HAP-1 (cell line): ENCODE measurements around the gene NDUFS3.

Experiments used
- DNase-seq, 2 experiments: peaks; one replicate each; pipeline ENCODE4 v3.0.0-alpha.2; 2016 to 2020; ENCODE audit warnings: low spot score in 2 of 2
- H3K27me3 ChIP-seq: fragments of 250-450 bp; sonication (Bioruptor Pico); 2 replicates; pipeline ENCODE4 v1.5.1; 2020; ENCODE audit warnings: low read depth, mild to moderate bottlenecking, moderate library complexity
- H3K36me3 ChIP-seq: fragments of 250-450 bp; sonication (Bioruptor Pico); replicated peaks from 2 replicates; pipeline ENCODE4 v1.5.1; 2020; ENCODE audit warnings: mild to moderate bottlenecking
- H3K4me1 ChIP-seq: fragments of 250-450 bp; sonication (Bioruptor Pico); 2 replicates; pipeline ENCODE4 v1.5.1; 2020; ENCODE audit warnings: mild to moderate bottlenecking
- H3K4me3 ChIP-seq: fragments of 250-450 bp; sonication (Bioruptor Pico); 2 replicates; pipeline ENCODE4 v1.5.1; 2020; ENCODE audit warnings: mild to moderate bottlenecking, moderate library complexity
- H3K9me3 ChIP-seq: fragments of 250-450 bp; sonication (Bioruptor Pico); 2 replicates; pipeline ENCODE4 v1.5.1; 2020; ENCODE audit warnings: mild to moderate bottlenecking, moderate library complexity
- in situ Hi-C: fragments of 300-500 bp; cut with MboI; formaldehyde crosslinking; loops from 3 replicates; pipeline ENCODE4 v1.14.3; 2020; ENCODE audit warnings: low sequenced_read_pairs, inconsistent platforms, mixed read lengths

Gene NDUFS3

GRCh38 chr11:47569646-47570045 is 9.2 kb upstream of the NDUFS3 start:
- Histone ChIP-seq H3K4me3 (no peak overlapping the region), H3K27me3 (no peaks in the 10 kb centered on the region), H3K36me3 (peaks cover 61% of the 10 kb centered on the region), H3K4me1 (peaks cover 18% of the 10 kb centered on the region), H3K9me3 (no peaks in the 10 kb centered on the region)
- in situ Hi-C loops = no loop called here
- no peak for DNase-seq

- H3K27me3 ChIP-seq = no peaks in the 10 kb centered on the region
- H3K4me3 ChIP-seq = no peak overlapping the region
- H3K9me3 ChIP-seq = no peaks in the 10 kb centered on the region
- in situ Hi-C loops = no loop called here
- H3K4me1 ChIP-seq = peaks cover 12% of the 10 kb centered on the region
- no peak for DNase-seq
- peaks cover 66% of the 10 kb centered on the region for H3K36me3 ChIP-seq
Observed at GRCh38 chr11:47570651-47571356, 8.1 kb upstream of the NDUFS3 start.

GRCh38 chr11:47571357-47571729 is 7.5 kb upstream of the NDUFS3 start:
- Histone ChIP-seq H3K4me3 (no peak overlapping the region), H3K4me1 (peaks cover 12% of the 10 kb centered on the region), H3K36me3 (peaks cover 65% of the 10 kb centered on the region), H3K9me3 (no peaks in the 10 kb centered on the region), H3K27me3 (no peaks in the 10 kb centered on the region)
- peak in 1 of 2 experiments; percentile 31 for DNase-seq
- in situ Hi-C loops = no loop called here

- in situ Hi-C loops = no loop called here
- Histone ChIP-seq H3K36me3 (peaks cover 69% of the 10 kb centered on the region), H3K9me3 (no peaks in the 10 kb centered on the region), H3K27me3 (no peaks in the 10 kb centered on the region), H3K4me1 (peaks cover 8% of the 10 kb centered on the region), H3K4me3 (no peak overlapping the region)
- no peak for DNase-seq
Observed at GRCh38 chr11:47571895-47572294, 7.0 kb upstream of the NDUFS3 start.

GRCh38 chr11:47572715-47573255 is 6.1 kb upstream of the NDUFS3 start:
- H3K9me3 ChIP-seq = no peaks in the 10 kb centered on the region
- H3K4me3 ChIP-seq = no peak overlapping the region
- DNase-seq = no peak
- no peaks in the 10 kb centered on the region for H3K27me3 ChIP-seq
- in situ Hi-C loops = no loop called here
- H3K4me1 ChIP-seq = peaks cover 8% of the 10 kb centered on the region
- H3K36me3 ChIP-seq = peaks cover 72% of the 10 kb centered on the region

- DNase-seq = no peak
- Histone ChIP-seq H3K4me3 (no peak overlapping the region), H3K36me3 (peaks cover 70% of the 10 kb centered on the region), H3K27me3 (no peaks in the 10 kb centered on the region), H3K9me3 (no peaks in the 10 kb centered on the region), H3K4me1 (peaks cover 8% of the 10 kb centered on the region)
- in situ Hi-C loops = no loop called here
Observed at GRCh38 chr11:47573321-47573720, 5.6 kb upstream of the NDUFS3 start.

- Histone ChIP-seq H3K36me3 (peaks cover 60% of the 10 kb centered on the region), H3K9me3 (no peaks in the 10 kb centered on the region), H3K4me1 (no peaks in the 10 kb centered on the region; the same call in 1 of the 2 replicates), H3K27me3 (no peaks in the 10 kb centered on the region), H3K4me3 (no peak overlapping the region; the same call in 1 of the 2 replicates)
- in situ Hi-C loops = no loop called here
- DNase-seq = no peak
Observed at GRCh38 chr11:47577460-47578041, 1.3 kb upstream of the NDUFS3 start.

- H3K9me3 ChIP-seq = no peaks in the 10 kb centered on the region
- in situ Hi-C loops = no loop called here
- H3K4me3 ChIP-seq = no peak overlapping the region
- no peaks in the 10 kb centered on the region for H3K27me3 ChIP-seq
- no peak for DNase-seq
- H3K36me3 ChIP-seq = peaks cover 43% of the 10 kb centered on the region
- H3K4me1 ChIP-seq = no peaks in the 10 kb centered on the region
Observed at GRCh38 chr11:47583844-47584243, 5.0 kb downstream of the NDUFS3 start.

GRCh38 chr11:47586098-47586855 is 7.4 kb downstream of the NDUFS3 start, which contains the start of gene FAM180B:
TSS of gene FAM180B (plus strand) at chr11:47586678. CDS start at chr11:47586769, 91 bp downstream.
- no peak for DNase-seq
- peaks cover 30% of the 10 kb centered on the region for H3K36me3 ChIP-seq
- no peak within 1 kb of the TSS for H3K4me3 ChIP-seq
- no peaks in the 10 kb centered on the region for H3K4me1 ChIP-seq
- H3K27me3 ChIP-seq = no peaks in the 10 kb centered on the region
- no peaks in the 10 kb centered on the region for H3K9me3 ChIP-seq
- in situ Hi-C loops = no loop called here

- H3K4me3 ChIP-seq = no peak overlapping the region
Observed at GRCh38 chr11:47587039-47587716, 8.3 kb downstream of the NDUFS3 start.

GRCh38 chr11:47587723-47588326 is 9.0 kb downstream of the NDUFS3 start:
- peaks cover 4% of the 10 kb centered on the region; the same call in 1 of the 2 replicates for H3K27me3 ChIP-seq
- H3K9me3 ChIP-seq = no peaks in the 10 kb centered on the region
- H3K4me3 ChIP-seq = no peak overlapping the region
- peaks cover 15% of the 10 kb centered on the region for H3K36me3 ChIP-seq
- no peaks in the 10 kb centered on the region for H3K4me1 ChIP-seq
- in situ Hi-C loops = no loop called here
- DNase-seq = no peak

More at GRCh38 chr11:47587039-47587716, 8.3 kb downstream of the NDUFS3 start:
- no peaks in the 10 kb centered on the region for H3K27me3 ChIP-seq
- in situ Hi-C loops = no loop called here
- no peak for DNase-seq
- H3K4me1 ChIP-seq = no peaks in the 10 kb centered on the region
- H3K36me3 ChIP-seq = peaks cover 21% of the 10 kb centered on the region
- H3K9me3 ChIP-seq = no peaks in the 10 kb centered on the region

- in situ Hi-C loops = no loop called here
- DNase-seq = no peak
Observed at GRCh38 chr11:47589118-47589517, 10.2 kb downstream of the NDUFS3 start.

GRCh38 chr11:47589584-47589976 is 10.7 kb downstream of the NDUFS3 start:
- in situ Hi-C loops = no loop called here
- peaks cover 4% of the 10 kb centered on the region; the same call in 1 of the 2 replicates for H3K27me3 ChIP-seq
- H3K9me3 ChIP-seq = no peaks in the 10 kb centered on the region
- H3K36me3 ChIP-seq = no peaks in the 10 kb centered on the region
- no peak overlapping the region for H3K4me3 ChIP-seq
- no peak for DNase-seq
- no peaks in the 10 kb centered on the region for H3K4me1 ChIP-seq

More at GRCh38 chr11:47589118-47589517, 10.2 kb downstream of the NDUFS3 start:
- Histone ChIP-seq H3K4me3 (no peak overlapping the region), H3K9me3 (no peaks in the 10 kb centered on the region), H3K27me3 (peaks cover 4% of the 10 kb centered on the region; the same call in 1 of the 2 replicates), H3K36me3 (peaks cover 2% of the 10 kb centered on the region), H3K4me1 (no peaks in the 10 kb centered on the region)
